GM12891 (cell line): Measurements from ENCODE around the gene LRRC74B.

Experiments
- POLR2A ChIP-seq: IDR thresholded peaks from 2 replicates; pipeline ENCODE4 v1.6.1; 2011; ENCODE audit warnings: low read depth, low read length, control low read depth
- POLR2AphosphoS5 ChIP-seq: IDR thresholded peaks from 2 replicates; pipeline ENCODE4 v1.6.1; 2011; ENCODE audit warnings: low read depth, low read length, control low read depth
- POU2F2 ChIP-seq: IDR thresholded peaks from 2 replicates; pipeline ENCODE4 v1.6.1; 2011; ENCODE audit warnings: low read depth, mild to moderate bottlenecking, control low read depth, low read length, moderate library complexity
- TAF1 ChIP-seq: IDR thresholded peaks from 2 replicates; pipeline ENCODE4 v1.6.1; 2011; ENCODE audit warnings: low read depth, low read length, control low read depth

DNA sequence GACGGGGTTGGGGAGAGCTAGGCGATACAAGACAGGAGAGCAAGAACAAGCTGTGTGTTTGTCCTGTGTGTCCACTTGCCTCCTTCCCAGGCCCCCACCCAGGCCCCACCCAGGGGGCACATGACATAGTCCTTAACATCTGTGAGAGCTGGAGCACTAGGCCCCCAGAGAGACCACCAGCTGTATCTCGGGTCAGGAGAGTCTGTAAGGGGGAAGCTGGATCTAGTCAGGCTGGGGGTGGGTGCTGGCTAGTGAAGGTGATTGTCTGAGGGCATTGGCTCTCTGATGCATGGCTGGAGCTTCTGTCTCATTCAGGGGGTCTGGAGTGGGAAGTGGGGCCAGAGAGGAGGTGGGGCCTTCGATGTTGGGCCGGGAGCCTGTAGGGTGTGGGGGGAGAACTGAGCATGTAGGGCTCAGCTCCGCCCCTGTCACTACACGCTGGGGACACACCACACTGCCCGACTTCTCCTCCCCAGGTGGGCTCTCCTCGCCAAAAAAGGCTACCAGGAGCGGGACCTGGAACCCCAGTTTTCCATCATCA lies 30.2 kb upstream of the LRRC74B start:
- TF ChIP-seq POLR2A (no peak), TAF1 (no peak), POLR2AphosphoS5 (no peak), POU2F2 (no peak)
